KMS-11 (cell line): ENCODE data around the gene PSMA7.

Experiments
- H2AFZ ChIP-seq: fragments of 200-600 bp; sonication (generic); 2 replicates; pipeline ENCODE4 v1.6.1; 2016; ENCODE audit warnings: antibody characterized with exemption, mixed run types, low read depth
- H3K27ac ChIP-seq: fragments of 200-600 bp; sonication (generic); 2 replicates; pipeline ENCODE4 v1.6.1; 2016; ENCODE audit warnings: mild to moderate bottlenecking, mixed run types
- H3K27me3 ChIP-seq: fragments of 200-600 bp; sonication (generic); 2 replicates; pipeline ENCODE4 v1.6.1; 2017; ENCODE audit warnings: mild to moderate bottlenecking, low read depth, mixed run types, moderate library complexity; ENCODE audit not compliant: insufficient read depth
- H3K36me3 ChIP-seq: fragments of 200-600 bp; sonication (generic); 2 replicates; pipeline ENCODE4 v1.6.1; 2017; ENCODE audit warnings: mild to moderate bottlenecking, mixed run types; ENCODE audit not compliant: insufficient read depth
- H3K4me1 ChIP-seq: fragments of 200-600 bp; sonication (generic); 2 replicates; pipeline ENCODE4 v1.6.1; 2016; ENCODE audit warnings: mild to moderate bottlenecking, low read depth, mixed run types; ENCODE audit not compliant: poor library complexity, severe bottlenecking
- H3K4me2 ChIP-seq: fragments of 200-600 bp; sonication (generic); 2 replicates; pipeline ENCODE4 v1.7.0; 2016; ENCODE audit warnings: mild to moderate bottlenecking, mixed run types
- H3K4me3 ChIP-seq: fragments of 200-600 bp; sonication (generic); IDR thresholded peaks from 2 replicates; pipeline ENCODE4 v1.6.1; 2017; ENCODE audit warnings: low read depth, low read length, mixed read lengths; ENCODE audit not compliant: insufficient read depth
- H3K79me2 ChIP-seq: fragments of 200-600 bp; sonication (generic); 2 replicates; pipeline ENCODE4 v1.6.1; 2016; ENCODE audit warnings: low read depth, mixed run types; ENCODE audit not compliant: insufficient read depth
- H3K9ac ChIP-seq: fragments of 200-600 bp; sonication (generic); 2 replicates; pipeline ENCODE4 v1.6.1; 2016; ENCODE audit warnings: mild to moderate bottlenecking, mixed run types
- H4K20me1 ChIP-seq: fragments of 200-600 bp; sonication (generic); 2 replicates; pipeline ENCODE4 v1.6.1; 2016; ENCODE audit warnings: mild to moderate bottlenecking, mixed run types; ENCODE audit not compliant: insufficient read depth
- CTCF ChIP-seq: fragments of 200-600 bp; sonication (generic); conservative IDR thresholded peaks from 2 replicates; pipeline ENCODE4 v1.6.1; 2017; ENCODE audit warnings: low read depth, mild to moderate bottlenecking, antibody characterized with exemption, low read length, moderate library complexity, mixed read lengths

Gene PSMA7

DNA sequence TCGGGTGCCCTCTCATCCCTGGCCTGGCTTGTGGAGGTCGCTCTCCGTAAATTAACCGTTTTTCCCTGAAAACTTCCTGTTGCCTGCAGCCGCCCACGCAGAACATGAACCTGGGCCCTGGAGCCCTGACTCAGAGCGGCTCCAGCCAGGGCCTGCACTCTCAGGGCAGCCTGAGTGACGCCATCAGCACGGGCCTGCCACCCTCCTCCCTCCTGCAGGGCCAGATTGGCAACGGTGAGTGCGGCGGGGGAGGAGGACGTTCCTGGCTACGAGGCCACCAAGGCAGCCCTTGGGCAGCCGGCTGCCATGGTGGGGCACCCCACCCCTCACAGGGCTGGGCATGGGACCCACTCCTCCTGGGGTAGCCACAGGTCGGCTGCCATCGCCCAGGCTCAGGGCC, 18.2 kb upstream of the PSMA7 start:
- H3K4me1 ChIP-seq, result no peaks in the 10 kb centered on the region
- no peak overlapping the region for H3K9ac ChIP-seq
- H3K36me3 ChIP-seq, result no peaks in the 10 kb centered on the region
- H3K27me3 ChIP-seq, result no peaks in the 10 kb centered on the region
- no peaks in the 10 kb centered on the region; the same call in 1 of the 2 replicates for H3K79me2 ChIP-seq
- no peak overlapping the region for H3K27ac ChIP-seq
- H3K4me3 ChIP-seq, result no peak overlapping the region
- no peak for TF ChIP-seq CTCF
- H2AFZ ChIP-seq, result no peak overlapping the region
- H3K4me2 ChIP-seq, result no peak overlapping the region
- no peaks in the 10 kb centered on the region for H4K20me1 ChIP-seq

DNA sequence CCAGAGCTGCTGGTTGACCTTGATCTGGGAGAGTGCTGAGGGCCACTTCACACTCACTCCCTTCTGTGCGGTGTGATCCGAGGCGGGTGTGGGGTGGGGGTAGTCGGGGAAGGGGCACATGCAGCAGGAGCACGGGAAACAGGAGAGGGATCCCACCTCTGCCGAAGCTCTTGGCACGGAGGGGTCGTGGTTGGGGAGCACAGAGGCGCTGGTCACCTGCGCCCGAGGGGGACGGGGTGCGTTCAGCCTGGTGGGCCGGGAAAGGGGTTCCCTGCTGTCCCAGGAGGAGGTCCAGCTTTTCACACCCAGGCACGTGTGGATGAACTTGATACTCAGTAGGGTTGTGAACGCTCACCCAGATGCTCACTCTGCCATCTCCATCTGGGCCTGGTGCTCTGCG, 17.7 kb upstream of the PSMA7 start:
- Histone ChIP-seq H3K36me3 (no peaks in the 10 kb centered on the region), H3K79me2 (no peaks in the 10 kb centered on the region; the same call in 1 of the 2 replicates), H3K4me2 (no peak overlapping the region), H2AFZ (no peak overlapping the region), H3K27ac (no peak overlapping the region), H3K9ac (no peak overlapping the region), H3K4me3 (no peak overlapping the region), H3K27me3 (no peaks in the 10 kb centered on the region), H3K4me1 (no peaks in the 10 kb centered on the region), H4K20me1 (no peaks in the 10 kb centered on the region)
- no peak for TF ChIP-seq CTCF

- Histone ChIP-seq H3K4me2 (no peak overlapping the region), H4K20me1 (no peaks in the 10 kb centered on the region), H3K79me2 (no peaks in the 10 kb centered on the region; the same call in 1 of the 2 replicates), H3K27me3 (no peaks in the 10 kb centered on the region), H3K4me3 (no peak overlapping the region), H3K4me1 (no peaks in the 10 kb centered on the region), H2AFZ (no peak overlapping the region), H3K36me3 (no peaks in the 10 kb centered on the region), H3K9ac (no peak overlapping the region), H3K27ac (no peak overlapping the region)
- TF ChIP-seq CTCF, result no peak
Observed at GRCh38 chr20:62160253-62160652, 17.1 kb upstream of the PSMA7 start.

DNA sequence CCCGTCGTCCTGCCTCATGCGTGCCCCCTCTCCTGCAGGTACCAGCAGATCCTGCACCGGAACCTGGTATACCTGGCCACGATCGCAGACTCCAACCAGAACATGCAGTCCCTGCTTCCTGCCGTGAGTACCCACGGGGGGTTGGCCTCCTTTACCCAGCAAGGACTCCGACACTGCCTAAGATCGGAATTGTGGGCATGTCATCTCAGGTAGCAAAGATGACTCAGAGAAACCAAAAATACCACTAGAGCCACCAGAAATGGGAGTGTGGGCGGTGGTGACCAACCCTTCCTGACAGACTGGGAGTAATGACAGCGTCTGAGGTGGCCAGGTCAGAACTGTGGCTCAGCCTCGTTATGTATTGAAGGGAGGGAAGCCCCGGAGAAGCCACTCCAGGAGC, 16.6 kb upstream of the PSMA7 start:
- no peaks in the 10 kb centered on the region for H3K4me1 ChIP-seq
- no peak for TF ChIP-seq CTCF
- H3K79me2 ChIP-seq, result peaks cover under 1% of the 10 kb centered on the region; the same call in 1 of the 2 replicates
- H3K27me3 ChIP-seq, result no peaks in the 10 kb centered on the region
- no peak overlapping the region for H2AFZ ChIP-seq
- no peaks in the 10 kb centered on the region for H4K20me1 ChIP-seq
- no peak overlapping the region for H3K27ac ChIP-seq
- H3K9ac ChIP-seq, result no peak overlapping the region
- no peaks in the 10 kb centered on the region for H3K36me3 ChIP-seq
- no peak overlapping the region for H3K4me2 ChIP-seq
- no peak overlapping the region for H3K4me3 ChIP-seq

DNA sequence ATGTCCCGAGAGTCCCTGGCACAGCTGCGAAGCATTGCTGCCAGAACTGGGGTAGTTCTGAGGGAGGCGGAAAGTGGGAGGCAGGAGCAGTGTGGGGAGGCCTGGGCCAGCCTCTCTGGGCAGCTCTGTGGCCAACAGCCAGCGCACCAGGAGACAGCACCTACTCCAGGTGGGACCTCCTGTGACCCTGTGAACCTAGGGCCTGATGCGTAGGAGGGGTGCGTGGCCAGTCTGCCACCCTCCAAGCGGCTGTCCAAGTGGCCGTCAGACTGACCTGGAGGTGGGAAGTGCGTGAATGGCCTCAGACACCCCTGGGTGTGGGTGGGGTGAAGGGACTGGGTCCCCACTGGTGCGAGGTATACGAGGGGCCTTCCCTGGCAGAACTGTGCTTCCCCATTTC, 15.9 kb upstream of the PSMA7 start:
- no peak overlapping the region for H3K9ac ChIP-seq
- H3K4me2 ChIP-seq, result no peak overlapping the region
- H3K79me2 ChIP-seq, result peaks cover 9% of the 10 kb centered on the region; the same call in 1 of the 2 replicates
- H3K4me3 ChIP-seq, result no peak overlapping the region
- no peaks in the 10 kb centered on the region for H3K36me3 ChIP-seq
- H3K4me1 ChIP-seq, result no peaks in the 10 kb centered on the region
- no peaks in the 10 kb centered on the region for H4K20me1 ChIP-seq
- no peaks in the 10 kb centered on the region for H3K27me3 ChIP-seq
- H2AFZ ChIP-seq, result no peak overlapping the region
- H3K27ac ChIP-seq, result no peak overlapping the region
- no peak for TF ChIP-seq CTCF
